Osteoblast (primary cell): ENCODE results near the gene NRDE2. TPM values are rescaled to one million over a fixed set of nuclear protein-coding genes. Genes with fewer than 3 reads are reported as not detected.

Experiments
- DNase-seq: peaks from one replicate; pipeline ENCODE4 v3.0.0; 2011; ENCODE audit warnings: low spot score, mixed read lengths; ENCODE audit not compliant: insufficient read length; ENCODE audit errors: missing footprints
- H2AFZ ChIP-seq: 2 replicates; pipeline ENCODE4 v1.6.0; 2011; ENCODE audit warnings: mild to moderate bottlenecking, low read length
- H3K27ac ChIP-seq: 2 replicates; pipeline ENCODE4 v1.5.1; 2011; ENCODE audit warnings: mild to moderate bottlenecking, low read depth, low read length, moderate library complexity
- H3K27me3 ChIP-seq: 2 replicates; pipeline ENCODE4 v1.6.0; 2012; ENCODE audit warnings: mild to moderate bottlenecking, control low read depth, inconsistent platforms, low read length, moderate library complexity; ENCODE audit not compliant: insufficient read depth
- H3K36me3 ChIP-seq: 2 replicates; pipeline ENCODE4 v1.5.1; 2011; ENCODE audit warnings: mild to moderate bottlenecking, low read length, control low read depth, moderate library complexity; ENCODE audit not compliant: insufficient read depth
- H3K4me1 ChIP-seq: 2 replicates; pipeline ENCODE4 v1.5.1; 2011; ENCODE audit warnings: mild to moderate bottlenecking, low read length, control low read depth, moderate library complexity; ENCODE audit not compliant: insufficient read depth
- H3K4me2 ChIP-seq: 2 replicates; pipeline ENCODE4 v1.6.0; 2011; ENCODE audit warnings: mild to moderate bottlenecking, low read length; ENCODE audit not compliant: insufficient read depth
- H3K4me3 ChIP-seq: fragments of 200-600 bp; sonication (generic); 3 replicates; pipeline ENCODE4 v1.5.1; 2012; ENCODE audit warnings: mild to moderate bottlenecking, low read length, inconsistent platforms; ENCODE audit not compliant: insufficient read depth
- H3K79me2 ChIP-seq: 2 replicates; pipeline ENCODE4 v1.6.0; 2012; ENCODE audit warnings: mild to moderate bottlenecking, low read length, control low read depth, inconsistent platforms; ENCODE audit not compliant: insufficient read depth
- H3K9me3 ChIP-seq: 2 replicates; pipeline ENCODE4 v1.5.1; 2011; ENCODE audit warnings: low read depth, low read length, control low read depth
- H4K20me1 ChIP-seq: 2 replicates; pipeline ENCODE4 v1.6.0; 2012; ENCODE audit warnings: mild to moderate bottlenecking, low read length, control low read depth; ENCODE audit not compliant: insufficient read depth
- CTCF ChIP-seq: IDR thresholded peaks from 2 replicates; pipeline ENCODE4 v1.5.1; 2011; ENCODE audit warnings: mild to moderate bottlenecking, low read depth, low read length, moderate library complexity; ENCODE audit errors: extremely low read depth
- total RNA-seq: library from RNA; depleted of rRNA; stranded (reverse); fragments of >200 nt; gene quantifications from 2 replicates; pipeline ENCODE4 v1.2.3, GENCODE V29; 2012

The NRDE2 gene
- total RNA-seq, 1 donor: 11.2 TPM

- DNase-seq: peak; percentile 91
- Histone ChIP-seq H2AFZ (no peak overlapping the region), H4K20me1 (no peaks in the 10 kb centered on the region), H3K36me3 (peaks cover 20% of the 10 kb centered on the region), H3K4me1 (peaks cover 13% of the 10 kb centered on the region), H3K79me2 (no peaks in the 10 kb centered on the region), H3K9me3 (no peaks in the 10 kb centered on the region), H3K27me3 (no peaks in the 10 kb centered on the region), H3K4me2 (peak overlapping the region; percentile 24), H3K4me3 (no peak overlapping the region), H3K27ac (peak overlapping the region; percentile 0)
- no peak for TF ChIP-seq CTCF
These were observed 35.7 kb downstream of the NRDE2 start for GRCh38 chr14:90295870-90296516.

GRCh38 chr14:90294872-90295271 lies 36.9 kb downstream of the NRDE2 start:
- Histone ChIP-seq H3K79me2 (no peaks in the 10 kb centered on the region), H2AFZ (no peak overlapping the region), H3K4me2 (no peak overlapping the region), H3K4me1 (peaks cover 13% of the 10 kb centered on the region), H3K27me3 (no peaks in the 10 kb centered on the region), H4K20me1 (no peaks in the 10 kb centered on the region), H3K27ac (no peak overlapping the region), H3K36me3 (peaks cover 32% of the 10 kb centered on the region), H3K9me3 (no peaks in the 10 kb centered on the region), H3K4me3 (no peak overlapping the region)
- TF ChIP-seq CTCF: no peak
- DNase-seq: no peak

- Histone ChIP-seq H3K27me3 (no peaks in the 10 kb centered on the region), H3K4me3 (no peak overlapping the region), H3K4me1 (peaks cover 13% of the 10 kb centered on the region), H3K79me2 (no peaks in the 10 kb centered on the region), H3K9me3 (no peaks in the 10 kb centered on the region), H3K36me3 (peaks cover 34% of the 10 kb centered on the region), H3K27ac (no peak overlapping the region), H3K4me2 (no peak overlapping the region), H2AFZ (no peak overlapping the region), H4K20me1 (no peaks in the 10 kb centered on the region)
- no peak for DNase-seq
- no peak for TF ChIP-seq CTCF
These were observed 37.7 kb downstream of the NRDE2 start for GRCh38 chr14:90293766-90294730.

- Histone ChIP-seq H3K36me3 (peaks cover 40% of the 10 kb centered on the region), H4K20me1 (no peaks in the 10 kb centered on the region), H3K4me2 (no peak overlapping the region), H3K79me2 (no peaks in the 10 kb centered on the region), H3K4me3 (no peak overlapping the region), H2AFZ (no peak overlapping the region), H3K9me3 (no peaks in the 10 kb centered on the region), H3K27me3 (no peaks in the 10 kb centered on the region), H3K4me1 (peaks cover 13% of the 10 kb centered on the region), H3K27ac (no peak overlapping the region)
- no peak for DNase-seq
- no peak for TF ChIP-seq CTCF
These were observed 40.0 kb downstream of the NRDE2 start for GRCh38 chr14:90291699-90292098.
